ENCODE measurements around the gene CCDC197. TPM values are rescaled to one million over a fixed set of nuclear protein-coding genes. Genes with fewer than 3 reads are reported as not detected.

Gene CCDC197
- total and polyA plus RNA-seq, 9 of the 15 experiments (the other 6 are each of a cell fraction or from before 2014, with no cell fraction given): not detected

GRCh38 chr14:94005324-94006073, 8.4 kb downstream of the CCDC197 start (continued):
- TF ChIP-seq PBX2 (CRISPR knock-in tag; IDR thresholded peaks at IDR 0.05; ENCODE audit: low read depth): no peak
- 0 out of 2 replicates have a peak, but pooled peaks have one; percentile 11 for TF ChIP-seq PBX2 (tag; conservative IDR thresholded peaks at IDR 0.05; ENCODE audit: low read depth)
- peak; percentile 19 to 49 (median 30); a peak in 5 of 6 replicates for TF ChIP-seq CTCF (IDR thresholded peaks at IDR 0.05 in 2 of 3, conservative IDR thresholded peaks at IDR 0.05 in 1 of 3; ENCODE audit: insufficient read depth in 2 of 3, low read depth in 1 of 3, low read length in 3 of 3)
- peak; percentile 37; the same call in 1 of the 2 replicates for TF ChIP-seq BHLHE40 (IDR thresholded peaks at IDR 0.05; ENCODE audit: low read length)
- TF ChIP-seq ZFP91 (CRISPR knock-in tag; IDR thresholded peaks at IDR 0.05): no peak
- TF ChIP-seq ZNF449 (CRISPR knock-in tag; IDR thresholded peaks at IDR 0.05): no peak
